OCI-LY1 (cell line): ENCODE results near the gene MIB2.

Source experiments
- H2AFZ ChIP-seq: fragments of 200-600 bp; sonication (generic), shearing (Covaris generic); 2 replicates; pipeline ENCODE4 v1.6.0; 2014; ENCODE audit warnings: antibody characterized with exemption, mild to moderate bottlenecking, low read length
- H3F3A ChIP-seq: fragments of 200-600 bp; sonication (generic), shearing (Covaris generic); 2 replicates; pipeline ENCODE4 v1.6.0; 2014; ENCODE audit warnings: mild to moderate bottlenecking, antibody characterized with exemption, low read length, moderate library complexity; ENCODE audit not compliant: insufficient read depth
- H3K27ac ChIP-seq: fragments of 200-600 bp; sonication (generic); 2 replicates; pipeline ENCODE4 v1.5.1; 2014; ENCODE audit warnings: low read length, mixed run types, mild to moderate bottlenecking, low read depth; ENCODE audit not compliant: poor library complexity, severe bottlenecking
- H3K27me3 ChIP-seq: fragments of 200-600 bp; sonication (generic); 2 replicates; pipeline ENCODE4 v1.6.0; 2014; ENCODE audit warnings: antibody characterized with exemption, mild to moderate bottlenecking, low read length, moderate library complexity; ENCODE audit not compliant: insufficient read depth
- H3K36me3 ChIP-seq: fragments of 200-600 bp; sonication (generic); 2 replicates; pipeline ENCODE4 v1.6.1; 2014; ENCODE audit warnings: mild to moderate bottlenecking, antibody characterized with exemption, low read length, moderate library complexity, mixed read lengths; ENCODE audit not compliant: insufficient read depth
- H3K4me1 ChIP-seq: fragments of 200-600 bp; sonication (generic); 2 replicates; pipeline ENCODE4 v1.5.1; 2014; ENCODE audit warnings: mild to moderate bottlenecking, low read length, moderate library complexity; ENCODE audit not compliant: insufficient read depth, severe bottlenecking
- H3K4me2 ChIP-seq: fragments of 200-600 bp; sonication (generic), shearing (Covaris generic); 2 replicates; pipeline ENCODE4 v1.6.1; 2014; ENCODE audit warnings: low read length
- H3K4me3 ChIP-seq: fragments of 200-600 bp; sonication (generic); 2 replicates; pipeline ENCODE4 v1.5.1; 2014; ENCODE audit warnings: low read length, low read depth, mild to moderate bottlenecking, mixed read lengths; ENCODE audit not compliant: poor library complexity, severe bottlenecking
- H3K79me2 ChIP-seq: fragments of 200-600 bp; shearing (Covaris generic); 2 replicates; pipeline ENCODE4 v1.6.1; 2016; ENCODE audit warnings: mixed run types, low read length, mixed read lengths; ENCODE audit not compliant: insufficient read depth
- H3K9ac ChIP-seq: fragments of 200-600 bp; sonication (generic), shearing (Covaris generic); 2 replicates; pipeline ENCODE4 v1.6.1; 2014; ENCODE audit warnings: mild to moderate bottlenecking, low read length, mixed read lengths
- H3K9me2 ChIP-seq: fragments of 200-600 bp; sonication (generic), shearing (Covaris generic); 2 replicates; pipeline ENCODE4 v1.6.1; 2014; ENCODE audit warnings: low read depth, mild to moderate bottlenecking, low read length, mixed read lengths
- H3K9me3 ChIP-seq: fragments of 200-600 bp; shearing (Covaris generic); 2 replicates; pipeline ENCODE4 v1.6.1; 2014; ENCODE audit warnings: low read length, mixed read lengths
- H4K20me1 ChIP-seq: fragments of 200-600 bp; sonication (generic), shearing (Covaris generic); 2 replicates; pipeline ENCODE4 v1.6.0; 2016; ENCODE audit warnings: mild to moderate bottlenecking, low read length; ENCODE audit not compliant: insufficient read depth
- CTCF ChIP-seq: fragments of 200-600 bp; sonication (generic), shearing (Covaris generic); IDR thresholded peaks from 2 replicates; pipeline ENCODE4 v1.5.1; 2017; ENCODE audit warnings: mild to moderate bottlenecking, antibody characterized with exemption, low read length, moderate library complexity, mixed read lengths
- EZH2 ChIP-seq: fragments of 200-600 bp; sonication (generic), shearing (Covaris generic); IDR thresholded peaks from 2 replicates; pipeline ENCODE4 v1.8.0; 2017; ENCODE audit warnings: borderline replicate concordance, mixed run types, mild to moderate bottlenecking, antibody characterized with exemption, low read length, moderate library complexity, mixed read lengths

Gene MIB2

GRCh38 chr1:1614204-1614953 lies 921 bp upstream of the MIB2 start:
- Histone ChIP-seq H2AFZ (no peak overlapping the region), H3K4me3 (peak overlapping the region; percentile 89), H3K9ac (peak overlapping the region; percentile 53), H3K27ac (no peak overlapping the region), H3K79me2 (no peaks in the 10 kb centered on the region), H3K9me3 (no peaks in the 10 kb centered on the region), H3K4me2 (peak overlapping the region; percentile 66), H3K27me3 (no peaks in the 10 kb centered on the region), H4K20me1 (no peaks in the 10 kb centered on the region), H3K9me2 (no peaks in the 10 kb centered on the region), H3K36me3 (no peaks in the 10 kb centered on the region; the same call in 1 of the 2 replicates), H3K4me1 (peaks cover 29% of the 10 kb centered on the region), H3F3A (no peaks in the 10 kb centered on the region)
- no peak for TF ChIP-seq CTCF
- no peak for TF ChIP-seq EZH2

GRCh38 chr1:1614954-1615255 lies 395 bp upstream of the MIB2 start:
- Histone ChIP-seq H2AFZ (no peak overlapping the region), H3K4me1 (peaks cover 25% of the 10 kb centered on the region)

GRCh38 chr1:1616045-1616790 lies 918 bp downstream of the MIB2 start:
- Histone ChIP-seq H2AFZ (no peak overlapping the region), H3K27me3 (no peaks in the 10 kb centered on the region; the same call in 1 of the 2 replicates), H4K20me1 (no peaks in the 10 kb centered on the region), H3F3A (no peaks in the 10 kb centered on the region), H3K4me2 (peak overlapping the region; percentile 66), H3K4me3 (peak overlapping the region; percentile 89), H3K36me3 (no peaks in the 10 kb centered on the region; the same call in 1 of the 2 replicates), H3K9me2 (no peaks in the 10 kb centered on the region), H3K9ac (peak overlapping the region; percentile 98), H3K4me1 (peaks cover 25% of the 10 kb centered on the region), H3K79me2 (no peaks in the 10 kb centered on the region), H3K27ac (no peak overlapping the region), H3K9me3 (no peaks in the 10 kb centered on the region)
- no peak for TF ChIP-seq CTCF
- TF ChIP-seq EZH2: no peak

More at GRCh38 chr1:1614954-1615255, 395 bp upstream of the MIB2 start:
- Histone ChIP-seq H3K9me3 (no peaks in the 10 kb centered on the region), H3K9me2 (no peaks in the 10 kb centered on the region), H3K4me2 (peak overlapping the region; percentile 66), H3F3A (no peaks in the 10 kb centered on the region), H4K20me1 (no peaks in the 10 kb centered on the region), H3K9ac (peak overlapping the region; percentile 53), H3K27ac (no peak overlapping the region), H3K36me3 (no peaks in the 10 kb centered on the region; the same call in 1 of the 2 replicates), H3K4me3 (peak overlapping the region; percentile 89), H3K27me3 (no peaks in the 10 kb centered on the region), H3K79me2 (no peaks in the 10 kb centered on the region)
- TF ChIP-seq CTCF (no peak), EZH2 (no peak)
